GM19328 (cell line): ENCODE measurements around the gene NES.

Source experiments
- ATAC-seq: cut with Tn5 transposase; IDR thresholded peaks from one replicate; pipeline ENCODE4 v1.9.1; 2021; ENCODE audit warnings: mild to moderate bottlenecking, moderate library complexity; ENCODE audit not compliant: unreplicated experiment

NES gene

GRCh38 chr1:156624814-156625435, 52.3 kb downstream of the NES start:
- no peak for ATAC-seq

- no peak for ATAC-seq
Measured at GRCh38 chr1:156623946-156624813, 53.0 kb downstream of the NES start.

- ATAC-seq: no peak
Measured at GRCh38 chr1:156622581-156623297, 54.5 kb downstream of the NES start.

GRCh38 chr1:156619582-156619955, 57.6 kb downstream of the NES start:
- no peak for ATAC-seq

GRCh38 chr1:156618853-156619581, 58.2 kb downstream of the NES start, which contains the start of gene HAPLN2:
TSS of gene HAPLN2 (plus strand) at chr1:156619415. CDS start at chr1:156623491, 4,076 bp downstream.
- no peak for ATAC-seq
